Cardiac muscle cell (in vitro differentiated cells and primary cell): ENCODE measurements around the gene OR7A17. TPM values are rescaled to one million over a fixed set of nuclear protein-coding genes. Genes with fewer than 3 reads are reported as not detected.
A peak's percentile ranks its signal among the peaks of the same experiment; 100 is the strongest.

ENCODE experiments used
- DNase-seq, 2 donors: peaks; one replicate each; pipeline versions ENCODE4 v3.0.0 to v3.0.0-alpha.2; 2010 to 2017; ENCODE audit warnings: low read depth in 1 of 2, low spot score in 1 of 2
- H3K27ac ChIP-seq: fragments of 200-600 bp; sonication (generic); 2 replicates; pipeline ENCODE4 v1.5.1; 2016
- H3K27me3 ChIP-seq: fragments of 200-600 bp; sonication (generic); 2 replicates; pipeline ENCODE4 v1.6.0; 2016; ENCODE audit warnings: control low read depth
- H3K36me3 ChIP-seq: fragments of 200-600 bp; sonication (generic); 2 replicates; pipeline ENCODE4 v1.5.1; 2016; ENCODE audit warnings: control low read depth
- H3K4me1 ChIP-seq: fragments of 200-600 bp; sonication (generic); 2 replicates; pipeline ENCODE4 v1.8.1; 2017; ENCODE audit warnings: low read depth, mild to moderate bottlenecking, mixed run types
- H3K4me3 ChIP-seq: fragments of 200-600 bp; sonication (generic); 2 replicates; pipeline ENCODE4 v1.5.1; 2016; ENCODE audit warnings: mild to moderate bottlenecking
- H3K9me3 ChIP-seq: fragments of 200-600 bp; sonication (generic); 2 replicates; pipeline ENCODE4 v1.5.1; 2017; ENCODE audit warnings: low read depth, mild to moderate bottlenecking, control low read depth
- CTCF ChIP-seq: IDR thresholded peaks from 2 replicates; pipeline ENCODE4 v1.5.1; 2012; ENCODE audit warnings: low read depth, mild to moderate bottlenecking, low read length
- polyA plus RNA-seq: library from polyadenylated mRNA; unstranded; fragments of >200 nt; fragmentation: Nextera tagmentation; extraction: Ambion mirVana; gene quantifications from 2 replicates; pipeline ENCODE4 v1.2.1, GENCODE V29; 2016
- total RNA-seq: library from RNA; depleted of rRNA; stranded (reverse); fragments of >200 nt; gene quantifications from 2 replicates; pipeline ENCODE4 v1.2.3, GENCODE V29; 2016

OR7A17 gene
- total and polyA plus RNA-seq, 2 experiments from 2014 or later = not detected

GRCh38 chr19:14843578-14843977 is 42.4 kb downstream of the OR7A17 start:
- Histone ChIP-seq H3K9me3 (no peaks in the 10 kb centered on the region), H3K4me3 (no peak overlapping the region), H3K4me1 (no peaks in the 10 kb centered on the region), H3K27ac (no peak overlapping the region), H3K27me3 (no peaks in the 10 kb centered on the region), H3K36me3 (no peaks in the 10 kb centered on the region)
- TF ChIP-seq CTCF = no peak
- peak in 1 of 2 donors; percentile 14 for DNase-seq

- H3K4me3 ChIP-seq = no peak overlapping the region
- no peaks in the 10 kb centered on the region for H3K4me1 ChIP-seq
- H3K27ac ChIP-seq = no peak overlapping the region
- H3K27me3 ChIP-seq = no peaks in the 10 kb centered on the region
- no peaks in the 10 kb centered on the region for H3K36me3 ChIP-seq
- no peak for TF ChIP-seq CTCF
- no peaks in the 10 kb centered on the region for H3K9me3 ChIP-seq
- DNase-seq = no peak
Measured at GRCh38 chr19:14843169-14843568, 42.8 kb downstream of the OR7A17 start.

DNA sequence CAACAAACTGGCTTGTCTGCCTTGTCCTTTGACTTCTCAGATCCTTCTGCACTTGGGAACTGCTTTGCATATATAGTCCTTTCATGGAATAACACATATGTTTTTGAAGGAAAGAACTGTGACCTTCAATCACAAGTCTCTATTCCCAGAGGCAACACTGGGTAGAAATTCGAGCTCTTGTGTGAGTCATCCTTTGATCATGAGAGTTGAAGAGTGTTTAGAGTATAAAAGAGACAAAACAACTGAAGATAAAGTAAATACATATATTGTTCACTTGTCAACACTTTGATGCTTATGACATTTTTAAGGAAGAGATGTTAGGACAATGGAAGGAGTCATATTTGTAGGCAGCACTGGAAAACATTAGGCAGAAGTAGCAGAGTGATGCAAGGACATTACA is 45.7 kb downstream of the OR7A17 start:
- TF ChIP-seq CTCF = no peak
- no peaks in the 10 kb centered on the region for H3K4me1 ChIP-seq
- no peak overlapping the region for H3K27ac ChIP-seq
- no peak overlapping the region for H3K4me3 ChIP-seq
- no peaks in the 10 kb centered on the region for H3K27me3 ChIP-seq
- no peak for DNase-seq
- H3K9me3 ChIP-seq = no peaks in the 10 kb centered on the region
- H3K36me3 ChIP-seq = no peaks in the 10 kb centered on the region

- H3K27me3 ChIP-seq = no peaks in the 10 kb centered on the region
- no peaks in the 10 kb centered on the region for H3K9me3 ChIP-seq
- no peak for TF ChIP-seq CTCF
- H3K4me3 ChIP-seq = no peak overlapping the region
- no peaks in the 10 kb centered on the region for H3K36me3 ChIP-seq
- H3K4me1 ChIP-seq = no peaks in the 10 kb centered on the region
- no peak overlapping the region for H3K27ac ChIP-seq
- no peak for DNase-seq
Measured at GRCh38 chr19:14837391-14837790, 48.5 kb downstream of the OR7A17 start.

DNA sequence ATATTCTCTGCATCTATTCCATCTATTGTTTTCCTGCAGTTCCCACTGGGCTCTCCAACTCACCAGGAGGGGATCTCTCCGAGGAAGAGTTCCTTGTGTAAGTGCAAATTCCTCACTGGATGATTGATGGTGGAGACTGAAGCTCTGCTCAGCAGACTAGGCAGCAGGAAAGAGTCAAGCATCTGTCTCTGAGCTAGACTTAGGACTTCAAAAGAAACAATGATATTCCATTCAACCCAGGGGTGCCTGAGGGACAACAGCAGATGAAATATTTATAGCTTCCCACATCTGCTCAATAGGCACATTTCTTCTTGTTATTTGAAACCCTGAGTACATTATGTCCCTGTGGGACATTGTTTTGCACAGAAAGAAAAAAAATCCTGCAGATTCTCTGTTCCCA is 50.9 kb downstream of the OR7A17 start, which contains the start of the genes OR7A5 and OR7C1:
Gene OR7A5, minus strand, starts transcription at position 175 of the 400 bp plus-strand sequence. CDS start 6,944 bp downstream, outside the sequence.
Gene OR7C1, minus strand, starts transcription at position 175 of the 400 bp plus-strand sequence. CDS start 35,049 bp downstream, outside the sequence.
- Histone ChIP-seq H3K36me3 (no peaks in the 10 kb centered on the region), H3K27ac (no peak within 1 kb of the TSS), H3K27me3 (no peaks in the 10 kb centered on the region), H3K4me1 (no peaks in the 10 kb centered on the region), H3K9me3 (no peaks in the 10 kb centered on the region), H3K4me3 (no peak within 1 kb of the TSS)
- no peak for TF ChIP-seq CTCF
- DNase-seq = peak in 1 of 2 donors; percentile 11

GRCh38 chr19:14830702-14831101 is 55.2 kb downstream of the OR7A17 start:
- Histone ChIP-seq H3K4me1 (no peaks in the 10 kb centered on the region), H3K9me3 (no peaks in the 10 kb centered on the region), H3K27ac (no peak overlapping the region), H3K27me3 (no peaks in the 10 kb centered on the region), H3K36me3 (no peaks in the 10 kb centered on the region), H3K4me3 (no peak overlapping the region)
- TF ChIP-seq CTCF = no peak
- DNase-seq = peak in 1 of 2 donors; percentile 10
